Measurements from ENCODE around the gene TMEM131L.

GRCh38 chr4:153419029-153419428 is 47.1 kb upstream of the TMEM131L start:
- TF ChIP-seq EZH2 (optimal IDR thresholded peaks at IDR 0.05; ENCODE audit: low read depth, low read length), result no peak
- TF ChIP-seq, protein P1, sequence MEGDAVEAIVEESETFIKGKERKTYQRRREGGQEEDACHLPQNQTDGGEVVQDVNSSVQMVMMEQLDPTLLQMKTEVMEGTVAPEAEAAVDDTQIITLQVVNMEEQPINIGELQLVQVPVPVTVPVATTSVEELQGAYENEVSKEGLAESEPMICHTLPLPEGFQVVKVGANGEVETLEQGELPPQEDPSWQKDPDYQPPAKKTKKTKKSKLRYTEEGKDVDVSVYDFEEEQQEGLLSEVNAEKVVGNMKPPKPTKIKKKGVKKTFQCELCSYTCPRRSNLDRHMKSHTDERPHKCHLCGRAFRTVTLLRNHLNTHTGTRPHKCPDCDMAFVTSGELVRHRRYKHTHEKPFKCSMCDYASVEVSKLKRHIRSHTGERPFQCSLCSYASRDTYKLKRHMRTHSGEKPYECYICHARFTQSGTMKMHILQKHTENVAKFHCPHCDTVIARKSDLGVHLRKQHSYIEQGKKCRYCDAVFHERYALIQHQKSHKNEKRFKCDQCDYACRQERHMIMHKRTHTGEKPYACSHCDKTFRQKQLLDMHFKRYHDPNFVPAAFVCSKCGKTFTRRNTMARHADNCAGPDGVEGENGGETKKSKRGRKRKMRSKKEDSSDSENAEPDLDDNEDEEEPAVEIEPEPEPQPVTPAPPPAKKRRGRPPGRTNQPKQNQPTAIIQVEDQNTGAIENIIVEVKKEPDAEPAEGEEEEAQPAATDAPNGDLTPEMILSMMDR (IDR thresholded peaks at IDR 0.05; ENCODE audit: low read length), result no peak
